WTC11 (cell line): ENCODE data around the gene RPS21. TPM values are rescaled to one million over a fixed set of nuclear protein-coding genes. Genes with fewer than 3 reads are reported as not detected.

Experiments
- ATF1 ChIP-seq: sonication (generic); formaldehyde crosslinking; IDR thresholded peaks from 2 replicates; pipeline ENCODE4 v1.8.1; 2023; ENCODE audit warnings: mild to moderate bottlenecking, moderate library complexity, missing genetic modification reagents
- ATF3 ChIP-seq: sonication (generic); formaldehyde crosslinking; conservative IDR thresholded peaks from 2 replicates; pipeline ENCODE4 v1.8.1; 2022; ENCODE audit warnings: mild to moderate bottlenecking, missing genetic modification reagents
- CBFB ChIP-seq: sonication (generic); formaldehyde crosslinking; IDR thresholded peaks from 2 replicates; pipeline ENCODE4 v1.8.1; 2022; ENCODE audit warnings: mild to moderate bottlenecking, low read depth, missing genetic modification reagents
- CTCF ChIP-seq: fragments of 200-600 bp; IDR thresholded peaks from 2 replicates; pipeline ENCODE4 v1.8.0; 2022; ENCODE audit warnings: antibody characterized with exemption
- E2F1 ChIP-seq: sonication (generic); formaldehyde crosslinking; IDR thresholded peaks from 2 replicates; pipeline ENCODE4 v1.8.0; 2022; ENCODE audit warnings: mild to moderate bottlenecking, missing genetic modification reagents
- E2F4 ChIP-seq: sonication (generic); formaldehyde crosslinking; IDR thresholded peaks from 2 replicates; pipeline ENCODE4 v1.8.1; 2022; ENCODE audit warnings: low read depth, mild to moderate bottlenecking, moderate library complexity, missing genetic modification reagents, borderline replicate concordance
- E2F5 ChIP-seq: sonication (generic); formaldehyde crosslinking; IDR thresholded peaks from 2 replicates; pipeline ENCODE4 v1.8.1; 2022; ENCODE audit warnings: mild to moderate bottlenecking, moderate library complexity, missing genetic modification reagents
- EMX1 ChIP-seq: fragments of 250-450 bp; sonication (Bioruptor Pico); IDR thresholded peaks from 2 replicates; pipeline ENCODE4 v1.8.0; 2021; ENCODE audit warnings: mild to moderate bottlenecking
- ERG ChIP-seq: fragments of 250-450 bp; sonication (Bioruptor Pico); IDR thresholded peaks from 2 replicates; pipeline ENCODE4 v1.8.0; 2021; ENCODE audit warnings: mild to moderate bottlenecking
- FOXK1 ChIP-seq: sonication (generic); formaldehyde crosslinking; IDR thresholded peaks from 2 replicates; pipeline ENCODE4 v1.8.0; 2022; ENCODE audit warnings: mild to moderate bottlenecking, moderate library complexity, missing genetic modification reagents
- GTF2I ChIP-seq: fragments of 250-450 bp; sonication (Bioruptor Pico); conservative IDR thresholded peaks from 2 replicates; pipeline ENCODE4 v1.4.0; 2021; ENCODE audit warnings: mild to moderate bottlenecking
- IRF2 ChIP-seq: sonication (generic); formaldehyde crosslinking; IDR thresholded peaks from 2 replicates; pipeline ENCODE4 v1.8.0; 2022; ENCODE audit warnings: low read depth, missing genetic modification reagents, borderline replicate concordance
- JAZF1 ChIP-seq: fragments of 250-450 bp; sonication (Bioruptor Pico); IDR thresholded peaks from 2 replicates; pipeline ENCODE4 v1.9.0; 2021; ENCODE audit warnings: moderate library complexity, mild to moderate bottlenecking, inconsistent platforms
- KAT7 ChIP-seq: sonication (generic); formaldehyde crosslinking; IDR thresholded peaks from 2 replicates; pipeline ENCODE4 v1.8.1; 2023; ENCODE audit warnings: missing genetic modification reagents, mild to moderate bottlenecking, borderline replicate concordance
- MYBL2 ChIP-seq: sonication (generic); formaldehyde crosslinking; IDR thresholded peaks from 2 replicates; pipeline ENCODE4 v1.8.1; 2023; ENCODE audit warnings: mild to moderate bottlenecking, moderate library complexity, missing genetic modification reagents
- NFYB ChIP-seq: sonication (generic); formaldehyde crosslinking; conservative IDR thresholded peaks from 2 replicates; pipeline ENCODE4 v1.8.0; 2022; ENCODE audit warnings: low read depth, missing genetic modification reagents
- NR2C2 ChIP-seq: sonication (generic); formaldehyde crosslinking; IDR thresholded peaks from 2 replicates; pipeline ENCODE4 v1.8.0; 2022; ENCODE audit warnings: mild to moderate bottlenecking, missing genetic modification reagents
- USF1 ChIP-seq: sonication (generic); formaldehyde crosslinking; IDR thresholded peaks from 2 replicates; pipeline ENCODE4 v1.8.0; 2022; ENCODE audit warnings: mild to moderate bottlenecking, missing genetic modification reagents
- USF2 ChIP-seq: sonication (generic); formaldehyde crosslinking; IDR thresholded peaks from 2 replicates; pipeline ENCODE4 v1.8.1; 2023; ENCODE audit warnings: mild to moderate bottlenecking, missing genetic modification reagents, moderate library complexity
- ZNF263 ChIP-seq: sonication (generic); formaldehyde crosslinking; IDR thresholded peaks from 2 replicates; pipeline ENCODE4 v1.8.1; 2022; ENCODE audit warnings: low read depth, mild to moderate bottlenecking, moderate library complexity, missing genetic modification reagents
- total RNA-seq: library from RNA; stranded (reverse); gene quantifications from 3 replicates; pipeline ENCODE4 v1.2.3, GENCODE V29; 2021

The RPS21 gene
- total RNA-seq, 1 experiment from 2014 or later: 2,016 TPM

- peak; percentile 91 for TF ChIP-seq CTCF
- TF ChIP-seq JAZF1 (CRISPR knock-in tag): no peak
- no peak for TF ChIP-seq ERG (CRISPR knock-in tag)
- no peak for TF ChIP-seq IRF2 (CRISPR knock-in tag)
- TF ChIP-seq NR2C2 (CRISPR knock-in tag): no peak
- TF ChIP-seq E2F5 (CRISPR knock-in tag): no peak
- no peak for TF ChIP-seq GTF2I (CRISPR knock-in tag)
- TF ChIP-seq FOXK1 (CRISPR knock-in tag): peak; percentile 41; the same call in 1 of the 2 replicates
- no peak for TF ChIP-seq CBFB (CRISPR knock-in tag)
- no peak for TF ChIP-seq NFYB (CRISPR knock-in tag)
- no peak for TF ChIP-seq USF2
- TF ChIP-seq E2F1 (CRISPR knock-in tag): peak; percentile 42; the same call in 1 of the 2 replicates
- no peak for TF ChIP-seq USF1 (CRISPR knock-in tag)
- TF ChIP-seq EMX1: no peak
- TF ChIP-seq E2F4 (CRISPR knock-in tag): no peak
- TF ChIP-seq ZNF263 (CRISPR knock-in tag): no peak
- no peak for TF ChIP-seq ATF1 (CRISPR knock-in tag)
- no peak for TF ChIP-seq ATF3
- TF ChIP-seq MYBL2 (CRISPR knock-in tag): no peak
- TF ChIP-seq KAT7 (CRISPR knock-in tag): no peak
Observed at GRCh38 chr20:62382306-62383198, 4.4 kb upstream of the RPS21 start (continued).
